ENCODE measurements around the gene LTBP3. TPM values are rescaled to one million over a fixed set of nuclear protein-coding genes. Genes with fewer than 3 reads are reported as not detected.

The LTBP3 gene
- total and polyA plus RNA-seq, 2 of the 13 experiments (the other 11 are each of a cell fraction or from before 2014, with no cell fraction given) = 12.2 to 68.1 TPM

GRCh38 chr11:65524014-65524740 lies 34.0 kb downstream of the LTBP3 start (continued):
- no peak for TF ChIP-seq ZNF83 (CRISPR knock-in tag; IDR thresholded peaks at IDR 0.05; ENCODE audit: borderline replicate concordance)
- no peak for TF ChIP-seq NBN (conservative IDR thresholded peaks at IDR 0.05)
- TF ChIP-seq KDM2A (CRISPR knock-in tag; IDR thresholded peaks at IDR 0.05; ENCODE audit: borderline replicate concordance, low read depth) = no peak
- peak; percentile 29; the same call in 1 of the 2 replicates for TF ChIP-seq HIVEP1 (CRISPR knock-in tag; IDR thresholded peaks at IDR 0.05)
- no peak for TF ChIP-seq ZMYM3 (CRISPR knock-in tag; IDR thresholded peaks at IDR 0.05)
- TF ChIP-seq SNAPC2 (CRISPR knock-in tag; IDR thresholded peaks at IDR 0.05) = no peak
- no peak for TF ChIP-seq ZSCAN9 (CRISPR knock-in tag; IDR thresholded peaks at IDR 0.05; ENCODE audit: borderline replicate concordance)
- no peak for TF ChIP-seq FLYWCH1 (CRISPR knock-in tag; IDR thresholded peaks at IDR 0.05)
- peak; percentile 35 for TF ChIP-seq XRCC5 (optimal IDR thresholded peaks at IDR 0.05; ENCODE audit: low read length)
- TF ChIP-seq ZNF687 (CRISPR knock-in tag; IDR thresholded peaks at IDR 0.05) = peak; percentile 61
- TF ChIP-seq ZNF33A (CRISPR knock-in tag; IDR thresholded peaks at IDR 0.05; ENCODE audit: borderline replicate concordance) = no peak
- peak; percentile 25; the same call in 1 of the 2 replicates for TF ChIP-seq SP5 (CRISPR knock-in tag; IDR thresholded peaks at IDR 0.05; ENCODE audit: borderline replicate concordance, low read depth)
- TF ChIP-seq AHR (CRISPR knock-in tag; IDR thresholded peaks at IDR 0.05) = no peak
- no peak for TF ChIP-seq DR1 (CRISPR knock-in tag; IDR thresholded peaks at IDR 0.05)
- no peak for TF ChIP-seq MED1 (CRISPR knock-in tag; IDR thresholded peaks at IDR 0.05)
- TF ChIP-seq ZNF709 (CRISPR knock-in tag; IDR thresholded peaks at IDR 0.05) = no peak
- TF ChIP-seq BRD4 (CRISPR knock-in tag; IDR thresholded peaks at IDR 0.05) = no peak
- TF ChIP-seq TIGD3 (CRISPR knock-in tag; IDR thresholded peaks at IDR 0.05; ENCODE audit: borderline replicate concordance) = no peak
- 0 out of 2 replicates have a peak, but pooled peaks have one; percentile 56 for TF ChIP-seq ZNF292 (CRISPR knock-in tag; IDR thresholded peaks at IDR 0.05; ENCODE audit: borderline replicate concordance, low read depth)
- TF ChIP-seq SETDB1 (CRISPR knock-in tag; IDR thresholded peaks at IDR 0.05; ENCODE audit: borderline replicate concordance) = no peak
- TF ChIP-seq NONO (IDR thresholded peaks at IDR 0.05) = no peak
- TF ChIP-seq NONO (CRISPR knock-in tag; conservative IDR thresholded peaks at IDR 0.05) = no peak
- TF ChIP-seq PHF8 (CRISPR knock-in tag; IDR thresholded peaks at IDR 0.05) = no peak
- no peak for TF ChIP-seq MBNL3 (CRISPR knock-in tag; conservative IDR thresholded peaks at IDR 0.05)
- TF ChIP-seq ZNF768 (CRISPR knock-in tag; IDR thresholded peaks at IDR 0.05) = no peak
- no peak for TF ChIP-seq ZKSCAN5 (CRISPR knock-in tag; IDR thresholded peaks at IDR 0.05)
- TF ChIP-seq IRF9 (CRISPR knock-in tag; IDR thresholded peaks at IDR 0.05; ENCODE audit: borderline replicate concordance) = no peak
